ENCODE measurements around the gene FLRT1.
"Not testable (repeated sequence)": the region's sequence is repeated elsewhere in the genome, so short reads cannot be mapped to it uniquely, and the experiment has no call there.

FLRT1 gene

GRCh38 chr11:64042301-64042700 lies 6.6 kb downstream of the FLRT1 start:
- DNase-seq (ENCODE audit: extremely low spot score, insufficient read length, low read depth) (no peak), FAIRE-seq (no peak)

GRCh38 chr11:64043545-64043944 lies 7.8 kb downstream of the FLRT1 start:
- no peak for DNase-seq (ENCODE audit: extremely low spot score, insufficient read length, low read depth)
- FAIRE-seq, result no peak

GRCh38 chr11:64044730-64045393 lies 9.1 kb downstream of the FLRT1 start:
- FAIRE-seq, result no peak
- DNase-seq (ENCODE audit: extremely low spot score, insufficient read length, low read depth), result no peak

GRCh38 chr11:64045700-64046099 lies 10.0 kb downstream of the FLRT1 start:
- no peak for DNase-seq (ENCODE audit: extremely low spot score, insufficient read length, low read depth)
- no peak for FAIRE-seq

- not testable (repeated sequence) for FAIRE-seq; DNase-seq (ENCODE audit: extremely low spot score, insufficient read length, low read depth)
These were observed 11.6 kb downstream of the FLRT1 start for GRCh38 chr11:64047373-64047772.

- no peak for FAIRE-seq
- DNase-seq (ENCODE audit: extremely low spot score, insufficient read length, low read depth), result no peak
These were observed 12.5 kb downstream of the FLRT1 start for GRCh38 chr11:64048042-64048854.

- FAIRE-seq (no peak), DNase-seq (ENCODE audit: extremely low spot score, insufficient read length, low read depth) (no peak)
These were observed 13.8 kb downstream of the FLRT1 start for GRCh38 chr11:64049509-64049908.

- DNase-seq (ENCODE audit: extremely low spot score, insufficient read length, low read depth) (no peak), FAIRE-seq (no peak)
These were observed 15.6 kb downstream of the FLRT1 start for GRCh38 chr11:64051297-64051696.

GRCh38 chr11:64052436-64052835 lies 16.7 kb downstream of the FLRT1 start:
- no peak for FAIRE-seq

GRCh38 chr11:64052938-64053622 lies 17.3 kb downstream of the FLRT1 start:
- DNase-seq (ENCODE audit: extremely low spot score, insufficient read length, low read depth), result no peak
- FAIRE-seq, result no peak

More at GRCh38 chr11:64052436-64052835, 16.7 kb downstream of the FLRT1 start:
- DNase-seq (ENCODE audit: extremely low spot score, insufficient read length, low read depth), result no peak

GRCh38 chr11:64053699-64054098 lies 18.0 kb downstream of the FLRT1 start:
- DNase-seq (ENCODE audit: extremely low spot score, insufficient read length, low read depth) (no peak), FAIRE-seq (no peak)

GRCh38 chr11:64055077-64055476 lies 19.3 kb downstream of the FLRT1 start:
- DNase-seq (ENCODE audit: extremely low spot score, insufficient read length, low read depth) (no peak), FAIRE-seq (no peak)

GRCh38 chr11:64056213-64056785 lies 20.6 kb downstream of the FLRT1 start:
- DNase-seq (ENCODE audit: extremely low spot score, insufficient read length, low read depth), result no peak

GRCh38 chr11:64056861-64057260 lies 21.1 kb downstream of the FLRT1 start:
- FAIRE-seq, result no peak
- DNase-seq (ENCODE audit: extremely low spot score, insufficient read length, low read depth), result no peak

More at GRCh38 chr11:64056213-64056785, 20.6 kb downstream of the FLRT1 start:
- no peak for FAIRE-seq

- FAIRE-seq (no peak), DNase-seq (ENCODE audit: extremely low spot score, insufficient read length, low read depth) (no peak)
These were observed 22.2 kb downstream of the FLRT1 start for GRCh38 chr11:64057890-64058289.

- FAIRE-seq, result no peak
- DNase-seq (ENCODE audit: extremely low spot score, insufficient read length, low read depth), result no peak
These were observed 22.8 kb downstream of the FLRT1 start for GRCh38 chr11:64058494-64058893.

- DNase-seq (ENCODE audit: extremely low spot score, insufficient read length, low read depth) (no peak), FAIRE-seq (no peak)
These were observed 23.8 kb downstream of the FLRT1 start for GRCh38 chr11:64059339-64060140.

GRCh38 chr11:64060263-64060860 lies 24.6 kb downstream of the FLRT1 start:
- FAIRE-seq (no peak), DNase-seq (ENCODE audit: extremely low spot score, insufficient read length, low read depth) (no peak)

GRCh38 chr11:64060861-64061444 lies 25.2 kb downstream of the FLRT1 start:
- FAIRE-seq (no peak), DNase-seq (ENCODE audit: extremely low spot score, insufficient read length, low read depth) (peak; percentile 53)

All from GM18507 (cell line).